HepG2 (cell line): ENCODE results near the gene AGER. TPM values are rescaled to one million over a fixed set of nuclear protein-coding genes. Genes with fewer than 3 reads are reported as not detected.
A peak's percentile ranks its signal among the peaks of the same experiment; 100 is the strongest.

Experiments used
- ADNP ChIP-seq: sonication (generic); formaldehyde crosslinking; IDR thresholded peaks from 2 replicates; pipeline ENCODE4 v1.4.0; 2020; ENCODE audit warnings: missing genetic modification reagents
- BORCS8-MEF2B ChIP-seq: sonication (generic); formaldehyde crosslinking; IDR thresholded peaks from 2 replicates; pipeline ENCODE4 v1.8.0; 2022; ENCODE audit warnings: mild to moderate bottlenecking, missing genetic modification reagents
- BRD4 ChIP-seq: sonication (generic); formaldehyde crosslinking; IDR thresholded peaks from 2 replicates; pipeline ENCODE4 v1.4.0; 2020; ENCODE audit warnings: missing genetic modification reagents
- CBFB ChIP-seq: sonication (generic); formaldehyde crosslinking; IDR thresholded peaks from 2 replicates; pipeline ENCODE4 v1.4.0; 2020; ENCODE audit warnings: missing genetic modification reagents
- CBX2 ChIP-seq, 2 experiments: fragments of 200-600 bp in 1 of 2; sonication (generic); formaldehyde crosslinking in 1 of 2; IDR thresholded peaks; 2 replicates each; pipeline versions ENCODE4 v1.7.0 to v1.8.1; 2018 to 2022; ENCODE audit warnings: low read depth in 2 of 2, low read length in 1 of 2, mild to moderate bottlenecking in 1 of 2, missing genetic modification reagents in 1 of 2
- ETV6 ChIP-seq: sonication (generic); formaldehyde crosslinking; conservative IDR thresholded peaks from 2 replicates; pipeline ENCODE4 v1.4.0; 2020; ENCODE audit warnings: missing genetic modification reagents
- HNRNPUL1 ChIP-seq: fragments of 200-400 bp; formaldehyde crosslinking; IDR thresholded peaks from 2 replicates; pipeline ENCODE4 v1.6.1; 2017; ENCODE audit warnings: low read depth, mild to moderate bottlenecking, low read length, moderate library complexity
- JUND ChIP-seq: sonication (generic); formaldehyde crosslinking; IDR thresholded peaks from 2 replicates; pipeline ENCODE4 v1.8.0; 2022; ENCODE audit warnings: mild to moderate bottlenecking, missing genetic modification reagents
- MXD4 ChIP-seq: IDR thresholded peaks from 2 replicates; pipeline ENCODE4 v1.6.1; 2016; ENCODE audit warnings: mild to moderate bottlenecking, missing biosample characterization, missing genetic modification reagents
- NFATC3 ChIP-seq: sonication (generic); formaldehyde crosslinking; IDR thresholded peaks from 2 replicates; pipeline ENCODE4 v1.5.1; 2020; ENCODE audit warnings: mild to moderate bottlenecking, missing genetic modification reagents
- RFXANK ChIP-seq: IDR thresholded peaks from 2 replicates; pipeline ENCODE4 v1.6.1; 2016
- ZNF143 ChIP-seq: sonication (generic); formaldehyde crosslinking; IDR thresholded peaks from 2 replicates; pipeline ENCODE4 v1.4.0; 2020; ENCODE audit warnings: missing genetic modification reagents
- ZNF343 ChIP-seq: sonication (generic); formaldehyde crosslinking; IDR thresholded peaks from 2 replicates; pipeline ENCODE4 v1.4.0; 2020; ENCODE audit warnings: mild to moderate bottlenecking, missing genetic modification reagents
- ZNF367 ChIP-seq: sonication (generic); formaldehyde crosslinking; IDR thresholded peaks from 2 replicates; pipeline ENCODE4 v1.4.0; 2020; ENCODE audit warnings: missing genetic modification reagents, borderline replicate concordance
- polyA plus RNA-seq, 8 experiments: library from polyadenylated mRNA; depleted of rRNA in 3 of 8; stranded (reverse) in 7 of 8; unstranded in 1 of 8; fragments of >200 nt; fragmentation: Illumina TruSeq in 4 of 8; extraction: Trizol in 4 of 8; gene quantifications; 2 replicates each; pipeline versions ENCODE4 v1.2.1 to v1.2.3, GENCODE V29; 2011 to 2016; ENCODE audit warnings: low read depth in 4 of 8, missing spikeins in 1 of 8, mixed read lengths in 1 of 8; ENCODE audit not compliant: insufficient read depth in 1 of 8
- total RNA-seq, 5 experiments: library from RNA; depleted of rRNA; stranded (reverse); fragments of >200 nt; fragmentation: Illumina TruSeq; extraction: Trizol; gene quantifications; 2 replicates each; pipeline ENCODE4 v1.2.3, GENCODE V29; 2016; ENCODE audit warnings: low read depth in 1 of 5
- TF ChIP-seq, protein P1 (sequence below): IDR thresholded peaks from 2 replicates; pipeline ENCODE4 v1.6.1; 2018; ENCODE audit warnings: missing genetic modification reagents, mild to moderate bottlenecking, missing compliant biosample characterization
- TF ChIP-seq, protein P2 (sequence below): sonication (generic); formaldehyde crosslinking; IDR thresholded peaks from 2 replicates; pipeline ENCODE4 v1.4.0; 2020; ENCODE audit warnings: missing genetic modification reagents
- TF ChIP-seq, protein P3 (sequence below): IDR thresholded peaks from 2 replicates; pipeline ENCODE4 v1.6.1; 2016; ENCODE audit warnings: mild to moderate bottlenecking, missing biosample characterization, missing genetic modification reagents
- TF ChIP-seq, protein P4 (sequence below): sonication (generic); formaldehyde crosslinking; conservative IDR thresholded peaks from 2 replicates; pipeline ENCODE4 v1.8.1; 2023; ENCODE audit warnings: missing genetic modification reagents

The AGER gene
- total and polyA plus RNA-seq, 2 of the 13 experiments (the other 11 are each of a cell fraction or from before 2014, with no cell fraction given), result 1.9 to 5.1 TPM

DNA sequence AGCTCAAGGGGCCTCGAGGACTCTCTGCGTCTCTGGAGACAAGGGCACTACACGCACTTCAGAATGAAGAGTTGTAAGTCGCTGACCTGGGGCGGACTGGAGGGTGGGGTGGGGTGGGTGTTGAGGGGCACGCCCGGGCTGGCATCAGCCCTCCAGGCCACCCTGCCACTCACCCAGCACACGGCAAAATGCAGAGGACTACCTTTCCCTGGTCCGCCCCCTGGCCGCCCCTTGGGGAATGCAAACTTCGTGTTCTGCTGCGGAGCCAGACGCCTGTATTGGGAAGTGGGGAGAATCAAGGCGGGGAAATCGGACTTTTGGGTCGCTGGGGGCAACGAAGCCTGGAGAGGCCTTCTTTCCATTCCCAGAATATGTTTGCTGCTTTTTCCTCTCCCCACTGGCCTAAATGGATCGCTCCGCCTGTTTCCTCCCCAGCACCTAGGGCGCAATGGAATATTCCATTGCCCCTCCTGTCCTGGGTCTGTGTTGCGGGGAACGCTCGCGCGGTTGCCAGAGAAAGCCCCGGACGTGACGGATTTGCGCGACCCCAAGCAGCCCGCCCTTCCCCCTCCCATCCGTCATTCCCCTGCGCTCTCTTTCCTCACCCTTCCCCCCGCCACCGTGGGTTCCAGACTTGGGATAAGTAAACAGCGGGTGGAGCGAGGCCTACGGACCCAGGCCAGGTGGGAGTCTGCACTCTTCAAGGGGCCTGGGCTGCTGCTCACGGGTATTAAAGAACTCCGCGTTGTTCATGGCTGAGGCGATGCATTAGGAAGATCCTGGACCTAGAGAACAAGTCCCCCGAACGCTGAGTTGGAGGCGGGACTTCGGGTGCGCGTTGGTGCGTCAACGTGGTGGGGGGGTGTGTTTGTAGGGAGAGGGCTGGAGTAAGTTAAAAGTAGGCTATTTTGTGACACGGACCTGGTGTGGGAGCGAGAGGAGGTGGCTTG lies 30.2 kb downstream of the AGER start, which contains the start of gene PPT2 (continued):
- TF ChIP-seq, protein P1, sequence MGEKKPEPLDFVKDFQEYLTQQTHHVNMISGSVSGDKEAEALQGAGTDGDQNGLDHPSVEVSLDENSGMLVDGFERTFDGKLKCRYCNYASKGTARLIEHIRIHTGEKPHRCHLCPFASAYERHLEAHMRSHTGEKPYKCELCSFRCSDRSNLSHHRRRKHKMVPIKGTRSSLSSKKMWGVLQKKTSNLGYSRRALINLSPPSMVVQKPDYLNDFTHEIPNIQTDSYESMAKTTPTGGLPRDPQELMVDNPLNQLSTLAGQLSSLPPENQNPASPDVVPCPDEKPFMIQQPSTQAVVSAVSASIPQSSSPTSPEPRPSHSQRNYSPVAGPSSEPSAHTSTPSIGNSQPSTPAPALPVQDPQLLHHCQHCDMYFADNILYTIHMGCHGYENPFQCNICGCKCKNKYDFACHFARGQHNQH (CRISPR knock-in tag), result peak; percentile 60; the same call in 1 of the 2 replicates
- TF ChIP-seq ZNF343 (CRISPR knock-in tag), result 0 out of 2 replicates have a peak, but pooled peaks have one; percentile 25
- no peak; the same call in 1 of the 2 replicates for TF ChIP-seq MXD4
- no peak for TF ChIP-seq ADNP (CRISPR knock-in tag)
- no peak for TF ChIP-seq ZNF367 (CRISPR knock-in tag)
- TF ChIP-seq CBFB (CRISPR knock-in tag), result no peak
- TF ChIP-seq NFATC3 (CRISPR knock-in tag), result peak; percentile 74
- peak; percentile 24 for TF ChIP-seq BRD4 (CRISPR knock-in tag)
- no peak; the same call in 1 of the 2 replicates for TF ChIP-seq JUND (CRISPR knock-in tag)
- TF ChIP-seq, protein P2, sequence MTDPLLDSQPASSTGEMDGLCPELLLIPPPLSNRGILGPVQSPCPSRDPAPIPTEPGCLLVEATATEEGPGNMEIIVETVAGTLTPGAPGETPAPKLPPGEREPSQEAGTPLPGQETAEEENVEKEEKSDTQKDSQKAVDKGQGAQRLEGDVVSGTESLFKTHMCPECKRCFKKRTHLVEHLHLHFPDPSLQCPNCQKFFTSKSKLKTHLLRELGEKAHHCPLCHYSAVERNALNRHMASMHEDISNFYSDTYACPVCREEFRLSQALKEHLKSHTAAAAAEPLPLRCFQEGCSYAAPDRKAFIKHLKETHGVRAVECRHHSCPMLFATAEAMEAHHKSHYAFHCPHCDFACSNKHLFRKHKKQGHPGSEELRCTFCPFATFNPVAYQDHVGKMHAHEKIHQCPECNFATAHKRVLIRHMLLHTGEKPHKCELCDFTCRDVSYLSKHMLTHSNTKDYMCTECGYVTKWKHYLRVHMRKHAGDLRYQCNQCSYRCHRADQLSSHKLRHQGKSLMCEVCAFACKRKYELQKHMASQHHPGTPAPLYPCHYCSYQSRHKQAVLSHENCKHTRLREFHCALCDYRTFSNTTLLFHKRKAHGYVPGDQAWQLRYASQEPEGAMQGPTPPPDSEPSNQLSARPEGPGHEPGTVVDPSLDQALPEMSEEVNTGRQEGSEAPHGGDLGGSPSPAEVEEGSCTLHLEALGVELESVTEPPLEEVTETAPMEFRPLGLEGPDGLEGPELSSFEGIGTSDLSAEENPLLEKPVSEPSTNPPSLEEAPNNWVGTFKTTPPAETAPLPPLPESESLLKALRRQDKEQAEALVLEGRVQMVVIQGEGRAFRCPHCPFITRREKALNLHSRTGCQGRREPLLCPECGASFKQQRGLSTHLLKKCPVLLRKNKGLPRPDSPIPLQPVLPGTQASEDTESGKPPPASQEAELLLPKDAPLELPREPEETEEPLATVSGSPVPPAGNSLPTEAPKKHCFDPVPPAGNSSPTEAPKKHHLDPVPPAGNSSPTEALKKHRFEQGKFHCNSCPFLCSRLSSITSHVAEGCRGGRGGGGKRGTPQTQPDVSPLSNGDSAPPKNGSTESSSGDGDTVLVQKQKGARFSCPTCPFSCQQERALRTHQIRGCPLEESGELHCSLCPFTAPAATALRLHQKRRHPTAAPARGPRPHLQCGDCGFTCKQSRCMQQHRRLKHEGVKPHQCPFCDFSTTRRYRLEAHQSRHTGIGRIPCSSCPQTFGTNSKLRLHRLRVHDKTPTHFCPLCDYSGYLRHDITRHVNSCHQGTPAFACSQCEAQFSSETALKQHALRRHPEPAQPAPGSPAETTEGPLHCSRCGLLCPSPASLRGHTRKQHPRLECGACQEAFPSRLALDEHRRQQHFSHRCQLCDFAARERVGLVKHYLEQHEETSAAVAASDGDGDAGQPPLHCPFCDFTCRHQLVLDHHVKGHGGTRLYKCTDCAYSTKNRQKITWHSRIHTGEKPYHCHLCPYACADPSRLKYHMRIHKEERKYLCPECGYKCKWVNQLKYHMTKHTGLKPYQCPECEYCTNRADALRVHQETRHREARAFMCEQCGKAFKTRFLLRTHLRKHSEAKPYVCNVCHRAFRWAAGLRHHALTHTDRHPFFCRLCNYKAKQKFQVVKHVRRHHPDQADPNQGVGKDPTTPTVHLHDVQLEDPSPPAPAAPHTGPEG (CRISPR knock-in tag), result peak; percentile 90
- no peak for TF ChIP-seq CBX2 (IDR thresholded peaks at IDR 0.05; ENCODE audit: low read depth, low read length)
- TF ChIP-seq CBX2 (CRISPR knock-in tag; IDR thresholded peaks at IDR 0.05; ENCODE audit: low read depth), result no peak
- TF ChIP-seq ETV6 (CRISPR knock-in tag), result no peak; the same call in 1 of the 2 replicates
- TF ChIP-seq RFXANK (CRISPR knock-in tag), result 0 out of 2 replicates have a peak, but pooled peaks have one; percentile 45
- no peak for TF ChIP-seq HNRNPUL1
- TF ChIP-seq ZNF143 (CRISPR knock-in tag), result peak; percentile 44; the same call in 1 of the 2 replicates
- TF ChIP-seq, protein P3, sequence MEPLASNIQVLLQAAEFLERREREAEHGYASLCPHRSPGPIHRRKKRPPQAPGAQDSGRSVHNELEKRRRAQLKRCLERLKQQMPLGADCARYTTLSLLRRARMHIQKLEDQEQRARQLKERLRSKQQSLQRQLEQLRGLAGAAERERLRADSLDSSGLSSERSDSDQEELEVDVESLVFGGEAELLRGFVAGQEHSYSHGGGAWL, result peak; percentile 26; the same call in 1 of the 2 replicates
- TF ChIP-seq, protein P4, sequence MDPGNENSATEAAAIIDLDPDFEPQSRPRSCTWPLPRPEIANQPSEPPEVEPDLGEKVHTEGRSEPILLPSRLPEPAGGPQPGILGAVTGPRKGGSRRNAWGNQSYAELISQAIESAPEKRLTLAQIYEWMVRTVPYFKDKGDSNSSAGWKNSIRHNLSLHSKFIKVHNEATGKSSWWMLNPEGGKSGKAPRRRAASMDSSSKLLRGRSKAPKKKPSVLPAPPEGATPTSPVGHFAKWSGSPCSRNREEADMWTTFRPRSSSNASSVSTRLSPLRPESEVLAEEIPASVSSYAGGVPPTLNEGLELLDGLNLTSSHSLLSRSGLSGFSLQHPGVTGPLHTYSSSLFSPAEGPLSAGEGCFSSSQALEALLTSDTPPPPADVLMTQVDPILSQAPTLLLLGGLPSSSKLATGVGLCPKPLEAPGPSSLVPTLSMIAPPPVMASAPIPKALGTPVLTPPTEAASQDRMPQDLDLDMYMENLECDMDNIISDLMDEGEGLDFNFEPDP (CRISPR knock-in tag), result 0 out of 2 replicates have a peak, but pooled peaks have one; percentile 60
- TF ChIP-seq BORCS8-MEF2B (CRISPR knock-in tag), result peak; percentile 17; the same call in 1 of the 2 replicates
